ENCODE measurements around the gene CLDN14.

The CLDN14 gene

GRCh38 chr21:36471254-36471723 lies 8.6 kb downstream of the CLDN14 start:
- TF ChIP-seq, protein P1, sequence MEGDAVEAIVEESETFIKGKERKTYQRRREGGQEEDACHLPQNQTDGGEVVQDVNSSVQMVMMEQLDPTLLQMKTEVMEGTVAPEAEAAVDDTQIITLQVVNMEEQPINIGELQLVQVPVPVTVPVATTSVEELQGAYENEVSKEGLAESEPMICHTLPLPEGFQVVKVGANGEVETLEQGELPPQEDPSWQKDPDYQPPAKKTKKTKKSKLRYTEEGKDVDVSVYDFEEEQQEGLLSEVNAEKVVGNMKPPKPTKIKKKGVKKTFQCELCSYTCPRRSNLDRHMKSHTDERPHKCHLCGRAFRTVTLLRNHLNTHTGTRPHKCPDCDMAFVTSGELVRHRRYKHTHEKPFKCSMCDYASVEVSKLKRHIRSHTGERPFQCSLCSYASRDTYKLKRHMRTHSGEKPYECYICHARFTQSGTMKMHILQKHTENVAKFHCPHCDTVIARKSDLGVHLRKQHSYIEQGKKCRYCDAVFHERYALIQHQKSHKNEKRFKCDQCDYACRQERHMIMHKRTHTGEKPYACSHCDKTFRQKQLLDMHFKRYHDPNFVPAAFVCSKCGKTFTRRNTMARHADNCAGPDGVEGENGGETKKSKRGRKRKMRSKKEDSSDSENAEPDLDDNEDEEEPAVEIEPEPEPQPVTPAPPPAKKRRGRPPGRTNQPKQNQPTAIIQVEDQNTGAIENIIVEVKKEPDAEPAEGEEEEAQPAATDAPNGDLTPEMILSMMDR (conservative IDR thresholded peaks at IDR 0.05) = no peak
- TF ChIP-seq ZFX (IDR thresholded peaks at IDR 0.05) = no peak
- H3K27ac ChIP-seq = no peak overlapping the region; the same call in 1 of the 2 replicates

DNA sequence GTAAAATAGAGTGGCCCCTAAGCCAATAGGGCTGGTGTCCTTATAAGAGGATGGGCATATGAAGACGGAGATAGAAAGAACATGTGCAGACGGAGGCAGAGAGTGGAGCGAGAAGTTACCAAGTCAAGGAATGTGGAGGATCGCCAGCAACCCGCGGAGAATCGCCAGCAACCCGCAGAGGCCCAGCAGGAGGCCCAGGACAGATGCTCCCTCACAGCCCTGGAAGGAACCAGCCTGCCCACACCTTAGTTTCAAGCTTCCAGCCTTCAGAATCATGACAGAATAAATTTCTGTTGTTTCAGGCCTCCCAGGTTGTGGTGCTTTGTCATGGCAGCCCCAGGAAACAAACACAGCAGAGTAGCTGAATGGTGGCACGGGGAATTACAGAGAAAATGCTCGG lies 9.6 kb downstream of the CLDN14 start:
- TF ChIP-seq ZFX (IDR thresholded peaks at IDR 0.05) = no peak
- TF ChIP-seq, protein P1 (conservative IDR thresholded peaks at IDR 0.05) = no peak
- peak overlapping the region; percentile 44 for H3K27ac ChIP-seq

GRCh38 chr21:36466061-36466511 lies 13.8 kb downstream of the CLDN14 start:
- H3K27ac ChIP-seq = no peak overlapping the region
- no peak for TF ChIP-seq ZFX (IDR thresholded peaks at IDR 0.05)
- TF ChIP-seq, protein P1 (conservative IDR thresholded peaks at IDR 0.05) = no peak

- no peak for TF ChIP-seq ZFX (IDR thresholded peaks at IDR 0.05)
- TF ChIP-seq, protein P1 (conservative IDR thresholded peaks at IDR 0.05) = no peak
These were observed 14.4 kb downstream of the CLDN14 start for GRCh38 chr21:36465478-36465877.

GRCh38 chr21:36464590-36464989 lies 15.3 kb downstream of the CLDN14 start:
- TF ChIP-seq, protein P1 (conservative IDR thresholded peaks at IDR 0.05) = no peak
- no peak for TF ChIP-seq ZFX (IDR thresholded peaks at IDR 0.05)
- H3K27ac ChIP-seq = no peak overlapping the region

More at GRCh38 chr21:36465478-36465877, 14.4 kb downstream of the CLDN14 start:
- no peak overlapping the region for H3K27ac ChIP-seq

DNA sequence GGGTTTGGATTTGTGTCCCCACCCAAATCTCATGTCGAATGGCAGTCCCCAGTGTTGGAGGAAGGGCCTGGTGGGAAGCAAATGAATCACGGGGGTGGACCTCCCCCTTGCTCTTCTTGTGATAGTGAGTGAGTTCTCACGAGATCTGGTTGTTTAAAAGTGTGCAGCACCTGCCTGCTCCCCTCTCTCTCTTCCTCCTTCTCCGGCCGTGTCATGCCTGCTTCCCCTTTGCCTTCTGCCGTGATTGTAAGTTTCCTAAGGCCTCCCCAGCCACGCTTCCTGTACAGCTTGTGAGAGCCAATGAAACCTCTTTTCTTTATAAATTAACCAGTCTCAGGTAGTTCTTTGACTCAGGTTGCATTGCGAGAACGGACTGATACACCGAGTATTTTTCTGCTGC lies 15.9 kb downstream of the CLDN14 start:
- no peak overlapping the region for H3K27ac ChIP-seq
- TF ChIP-seq, protein P1 (conservative IDR thresholded peaks at IDR 0.05) = no peak
- no peak for TF ChIP-seq ZFX (IDR thresholded peaks at IDR 0.05)

GRCh38 chr21:36463204-36463603 lies 16.7 kb downstream of the CLDN14 start:
- TF ChIP-seq, protein P1 (conservative IDR thresholded peaks at IDR 0.05) = no peak
- no peak for TF ChIP-seq ZFX (IDR thresholded peaks at IDR 0.05)
- no peak overlapping the region for H3K27ac ChIP-seq
